GM13977 (cell line): ENCODE results near the gene TGM6.
A peak's percentile ranks its signal among the peaks of the same experiment; 100 is the strongest.

Experiments
- DNase-seq: peaks from one replicate; pipeline ENCODE4 v3.0.0; 2012; ENCODE audit warnings: low spot score
- CTCF ChIP-seq: IDR thresholded peaks from 2 replicates; pipeline ENCODE4 v1.5.1; 2012; ENCODE audit warnings: mild to moderate bottlenecking, control low read depth; ENCODE audit not compliant: insufficient read depth; ENCODE audit errors: extremely low read depth, missing control alignments
- in situ Hi-C: fragments of 300-500 bp; cut with MboI; formaldehyde crosslinking; loops from one replicate; pipeline ENCODE4 v1.12.0; 2022; ENCODE audit warnings: low sequenced_read_pairs, low pct_unique_long_range_greater_than_20kb, mixed read lengths, inconsistent platforms; ENCODE audit not compliant: unreplicated experiment

TGM6 gene

GRCh38 chr20:2385026-2385425, 4.3 kb downstream of the TGM6 start:
- in situ Hi-C loops: no loop called here
- no peak for DNase-seq
- no peak for TF ChIP-seq CTCF

GRCh38 chr20:2385496-2385895, 4.8 kb downstream of the TGM6 start:
- in situ Hi-C loops: no loop called here
- no peak for DNase-seq
- no peak for TF ChIP-seq CTCF

GRCh38 chr20:2386516-2387179, 5.9 kb downstream of the TGM6 start:
- DNase-seq: no peak
- no peak for TF ChIP-seq CTCF
- in situ Hi-C loops: no loop called here

GRCh38 chr20:2387180-2387577, 6.5 kb downstream of the TGM6 start:
- peak; percentile 65 for DNase-seq
- TF ChIP-seq CTCF: peak; percentile 58
- in situ Hi-C loops: no loop called here

GRCh38 chr20:2387580-2387979, 6.9 kb downstream of the TGM6 start:
- in situ Hi-C loops: no loop called here
- TF ChIP-seq CTCF: no peak
- DNase-seq: no peak

GRCh38 chr20:2390951-2391675, 10.4 kb downstream of the TGM6 start:
- in situ Hi-C loops: no loop called here
- DNase-seq: peak; percentile 57
- TF ChIP-seq CTCF: no peak
